HG03039 (cell line): ENCODE data around the gene HYAL1.
"Not testable (repeated sequence)": the region's sequence is repeated elsewhere in the genome, so short reads cannot be mapped to it uniquely, and the experiment has no call there.

Experiments used
- ATAC-seq: cut with Tn5 transposase; IDR thresholded peaks from one replicate; pipeline ENCODE4 v1.9.1; 2021; ENCODE audit warnings: mild to moderate bottlenecking, moderate library complexity; ENCODE audit not compliant: unreplicated experiment

HYAL1 gene

GRCh38 chr3:50263478-50264382, 39.6 kb downstream of the HYAL1 start:
- no peak for ATAC-seq

- ATAC-seq: no peak
Observed at GRCh38 chr3:50262778-50263177, 40.6 kb downstream of the HYAL1 start.

- ATAC-seq: not testable (repeated sequence)
Observed at GRCh38 chr3:50262200-50262599, 41.2 kb downstream of the HYAL1 start.

- ATAC-seq: no peak
Observed at GRCh38 chr3:50261505-50261904, 41.9 kb downstream of the HYAL1 start.

- no peak for ATAC-seq
Observed at GRCh38 chr3:50260942-50261441, 42.4 kb downstream of the HYAL1 start.

GRCh38 chr3:50260027-50260941, 43.1 kb downstream of the HYAL1 start:
- peak; percentile 75 for ATAC-seq

GRCh38 chr3:50259432-50260026, 43.8 kb downstream of the HYAL1 start:
- peak; percentile 4 for ATAC-seq

GRCh38 chr3:50258979-50259378, 44.4 kb downstream of the HYAL1 start:
- ATAC-seq: no peak

- ATAC-seq: no peak
Observed at GRCh38 chr3:50258029-50258680, 45.2 kb downstream of the HYAL1 start.

- no peak for ATAC-seq
Observed at GRCh38 chr3:50256978-50257890, 46.1 kb downstream of the HYAL1 start.

- no peak for ATAC-seq
Observed at GRCh38 chr3:50255251-50255615, 48.1 kb downstream of the HYAL1 start.

- no peak for ATAC-seq
Observed at GRCh38 chr3:50254577-50255250, 48.7 kb downstream of the HYAL1 start.

- ATAC-seq: no peak
Observed at GRCh38 chr3:50251220-50251619, 52.2 kb downstream of the HYAL1 start.

GRCh38 chr3:50250514-50250913, 52.9 kb downstream of the HYAL1 start:
- ATAC-seq: no peak
